Activated B cell treated with CpG ODN at 0.5 μM for 24 hours (primary cell): ENCODE data around the gene INO80B. TPM values are rescaled to one million over a fixed set of nuclear protein-coding genes. Genes with fewer than 3 reads are reported as not detected.
"Not testable (repeated sequence)": the region's sequence is repeated elsewhere in the genome, so short reads cannot be mapped to it uniquely, and the experiment has no call there.

ENCODE experiments used
- ATAC-seq: fragments of 200-7000 bp; cut with Tn5 transposase; one replicate; pipeline ENCODE4 v1.10.0; 2021; ENCODE audit warnings: low read depth, mild to moderate bottlenecking, moderate library complexity
- CTCF ChIA-PET: fragments of 350-600 bp; sonication (Branson Sonifier 250); formaldehyde crosslinking; loops from one replicate; lab custom pipeline; 2021; ENCODE audit warnings: antibody characterized with exemption; lab: Charles Lee
- POLR2A ChIA-PET: fragments of 350-600 bp; sonication (Branson Sonifier 250); formaldehyde crosslinking; loops from one replicate; lab custom pipeline; 2021; ENCODE audit warnings: antibody characterized with exemption; lab: Charles Lee
- DNase-seq: peaks from one replicate; pipeline ENCODE4 v3.0.0; 2022
- H3K27ac Mint-ChIP-seq: one replicate; pipeline ENCODE4 v1.8.0; 2020; ENCODE audit warnings: mixed read lengths
- H3K27me3 Mint-ChIP-seq: one replicate; pipeline ENCODE4 v1.8.0; 2021; ENCODE audit warnings: mixed read lengths
- H3K36me3 Mint-ChIP-seq: one replicate; pipeline ENCODE4 v1.8.0; 2021; ENCODE audit warnings: low read depth, mixed read lengths
- H3K4me1 Mint-ChIP-seq: one replicate; pipeline ENCODE4 v1.8.0; 2021; ENCODE audit warnings: mixed read lengths
- H3K4me3 Mint-ChIP-seq: one replicate; pipeline ENCODE4 v1.8.0; 2020; ENCODE audit warnings: mild to moderate bottlenecking, mixed read lengths
- H3K9me3 Mint-ChIP-seq: one replicate; pipeline ENCODE4 v1.8.0; 2020; ENCODE audit warnings: mixed read lengths
- intact Hi-C: fragments of 100-400 bp; cut with micrococcal nuclease; formaldehyde crosslinking; loops from one replicate; pipeline ENCODE4 v1.15.1; 2024
- total RNA-seq: library from RNA; stranded (reverse); gene quantifications from 2 replicates; pipeline ENCODE4 v1.2.3, GENCODE V29; 2022
- TF ChIP-seq, protein P1 (sequence below): fragments of 200-600 bp; IDR thresholded peaks from one replicate; pipeline ENCODE4 v1.8.0; 2022; ENCODE audit warnings: antibody characterized with exemption, mild to moderate bottlenecking

The INO80B gene
- total RNA-seq, 1 donor from 2014 or later, result 51.3 TPM

GRCh38 chr2:74439803-74440377 lies 15.0 kb upstream of the INO80B start:
- H3K9me3 Mint-ChIP-seq, result no peaks in the 10 kb centered on the region
- ChIA-PET POLR2A (interaction anchor here (0.9 to 3.2 kb wide), 14 partner anchors 9 to 261 kb away, joined by 3 to 24 read pairs (median 5); partner anchors contain the start of genes AUP1, C2orf81, HTRA2 and INO80B), CTCF (interaction anchor here (0.6 to 1.6 kb wide), 6 partner anchors 10 to 150 kb away, joined by 3 to 6 read pairs (median 3); partner anchors contain the start of genes C2orf81, INO80B and WDR54)
- TF ChIP-seq, protein P1, sequence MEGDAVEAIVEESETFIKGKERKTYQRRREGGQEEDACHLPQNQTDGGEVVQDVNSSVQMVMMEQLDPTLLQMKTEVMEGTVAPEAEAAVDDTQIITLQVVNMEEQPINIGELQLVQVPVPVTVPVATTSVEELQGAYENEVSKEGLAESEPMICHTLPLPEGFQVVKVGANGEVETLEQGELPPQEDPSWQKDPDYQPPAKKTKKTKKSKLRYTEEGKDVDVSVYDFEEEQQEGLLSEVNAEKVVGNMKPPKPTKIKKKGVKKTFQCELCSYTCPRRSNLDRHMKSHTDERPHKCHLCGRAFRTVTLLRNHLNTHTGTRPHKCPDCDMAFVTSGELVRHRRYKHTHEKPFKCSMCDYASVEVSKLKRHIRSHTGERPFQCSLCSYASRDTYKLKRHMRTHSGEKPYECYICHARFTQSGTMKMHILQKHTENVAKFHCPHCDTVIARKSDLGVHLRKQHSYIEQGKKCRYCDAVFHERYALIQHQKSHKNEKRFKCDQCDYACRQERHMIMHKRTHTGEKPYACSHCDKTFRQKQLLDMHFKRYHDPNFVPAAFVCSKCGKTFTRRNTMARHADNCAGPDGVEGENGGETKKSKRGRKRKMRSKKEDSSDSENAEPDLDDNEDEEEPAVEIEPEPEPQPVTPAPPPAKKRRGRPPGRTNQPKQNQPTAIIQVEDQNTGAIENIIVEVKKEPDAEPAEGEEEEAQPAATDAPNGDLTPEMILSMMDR, result no peak
- H3K27me3 Mint-ChIP-seq, result peaks cover 15% of the 10 kb centered on the region
- no peak for ATAC-seq
- intact Hi-C loops, result loop anchor here (1.0 kb wide), 3 partner anchors 14 to 42 kb away; partner anchors contain the start of genes C2orf81, CCDC142 and WDR54
- H3K4me3 Mint-ChIP-seq, result peak overlapping the region; percentile 79
- no peak overlapping the region for H3K27ac Mint-ChIP-seq
- DNase-seq, result no peak
- peaks cover 52% of the 10 kb centered on the region for H3K4me1 Mint-ChIP-seq
- H3K36me3 Mint-ChIP-seq, result no peaks in the 10 kb centered on the region

- no peaks in the 10 kb centered on the region for H3K36me3 Mint-ChIP-seq
- ChIA-PET CTCF (interaction anchor here (0.6 to 1.6 kb wide), 6 partner anchors 9 to 150 kb away, joined by 3 to 6 read pairs (median 3); partner anchors contain the start of genes C2orf81, INO80B and WDR54), POLR2A (interaction anchor here (0.9 to 3.2 kb wide), 13 partner anchors 9 to 262 kb away, joined by 3 to 24 read pairs (median 5); partner anchors contain the start of genes AUP1, C2orf81, HTRA2 and INO80B)
- ATAC-seq, result peak; percentile 94
- no peaks in the 10 kb centered on the region for H3K9me3 Mint-ChIP-seq
- H3K27me3 Mint-ChIP-seq, result peaks cover 18% of the 10 kb centered on the region
- H3K27ac Mint-ChIP-seq, result no peak overlapping the region
- TF ChIP-seq, protein P1, result no peak
- intact Hi-C loops, result loop anchor here (1.0 kb wide), 3 partner anchors 14 to 42 kb away; partner anchors contain the start of genes C2orf81, CCDC142 and WDR54
- H3K4me1 Mint-ChIP-seq, result peaks cover 53% of the 10 kb centered on the region
- peak; percentile 73 for DNase-seq
- H3K4me3 Mint-ChIP-seq, result peak overlapping the region; percentile 79
Measured at GRCh38 chr2:74440378-74441169, 14.3 kb upstream of the INO80B start.

GRCh38 chr2:74441170-74441689 lies 13.7 kb upstream of the INO80B start:
- DNase-seq (no peak), ATAC-seq (peak; percentile 9)
- TF ChIP-seq, protein P1, result no peak
- peak overlapping the region; percentile 74 for H3K4me3 Mint-ChIP-seq
- POLR2A ChIA-PET, result interaction anchor here (1.8 to 3.2 kb wide), 5 partner anchors 14 to 31 kb away, joined by 8 to 24 read pairs (median 18); partner anchors contain the start of genes C2orf81, INO80B, MRPL53 and WBP1
- no peaks in the 10 kb centered on the region for H3K9me3 Mint-ChIP-seq
- CTCF ChIA-PET, result interaction anchor here (1.0 to 1.6 kb wide), 3 partner anchors 13 to 40 kb away, joined by 3 to 6 read pairs (median 5); partner anchors contain the start of genes C2orf81, INO80B and WDR54
- H3K27me3 Mint-ChIP-seq, result peaks cover 18% of the 10 kb centered on the region
- peaks cover 51% of the 10 kb centered on the region for H3K4me1 Mint-ChIP-seq
- intact Hi-C loops, result no loop called here
- no peak overlapping the region for H3K27ac Mint-ChIP-seq
- no peaks in the 10 kb centered on the region for H3K36me3 Mint-ChIP-seq

DNA sequence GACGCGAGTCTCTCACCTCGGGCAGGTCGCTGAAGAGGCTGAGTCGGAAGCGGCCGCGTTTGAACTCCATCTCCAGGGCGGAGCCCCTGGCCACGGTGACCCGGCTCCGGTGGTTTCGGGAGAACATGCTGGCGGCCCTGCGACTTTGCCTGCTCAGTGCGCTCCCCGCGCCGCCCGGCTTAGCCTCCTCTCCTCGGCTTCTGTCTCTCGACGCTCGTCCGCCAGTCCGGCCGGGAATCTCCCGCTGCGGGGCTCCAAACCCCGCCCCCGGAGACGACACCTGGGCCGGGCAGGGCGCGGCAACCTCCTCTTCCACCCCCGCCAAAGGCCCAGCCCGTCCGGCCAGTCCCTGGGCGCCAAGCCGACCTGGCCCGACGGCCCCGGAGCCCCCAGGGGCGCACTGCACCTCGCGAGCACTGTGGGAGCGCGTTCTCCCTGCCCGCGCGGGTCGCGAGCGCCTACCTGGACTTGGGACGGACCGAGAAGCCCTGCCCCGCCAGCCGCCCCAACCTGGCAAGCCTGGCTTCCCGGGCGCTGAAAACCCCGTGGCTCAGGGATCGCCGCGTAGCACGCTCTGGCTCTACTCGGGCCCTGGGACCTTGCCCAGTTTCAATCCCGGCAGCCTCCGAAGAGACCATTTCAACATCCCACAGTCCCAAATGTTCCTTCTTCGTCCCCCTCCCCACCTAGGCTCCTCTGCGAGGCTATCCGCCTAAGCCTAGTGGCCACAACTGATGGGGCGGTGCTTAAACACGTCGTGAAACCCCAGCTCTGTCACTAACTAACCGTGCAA lies 13.0 kb upstream of the INO80B start, which contains the start of gene RTKN:
TSS of gene RTKN (minus strand) at position 248 of the 793 bp plus-strand sequence. CDS start at position 127, 121 bp downstream.
- H3K9me3 Mint-ChIP-seq, result no peaks in the 10 kb centered on the region

DNA sequence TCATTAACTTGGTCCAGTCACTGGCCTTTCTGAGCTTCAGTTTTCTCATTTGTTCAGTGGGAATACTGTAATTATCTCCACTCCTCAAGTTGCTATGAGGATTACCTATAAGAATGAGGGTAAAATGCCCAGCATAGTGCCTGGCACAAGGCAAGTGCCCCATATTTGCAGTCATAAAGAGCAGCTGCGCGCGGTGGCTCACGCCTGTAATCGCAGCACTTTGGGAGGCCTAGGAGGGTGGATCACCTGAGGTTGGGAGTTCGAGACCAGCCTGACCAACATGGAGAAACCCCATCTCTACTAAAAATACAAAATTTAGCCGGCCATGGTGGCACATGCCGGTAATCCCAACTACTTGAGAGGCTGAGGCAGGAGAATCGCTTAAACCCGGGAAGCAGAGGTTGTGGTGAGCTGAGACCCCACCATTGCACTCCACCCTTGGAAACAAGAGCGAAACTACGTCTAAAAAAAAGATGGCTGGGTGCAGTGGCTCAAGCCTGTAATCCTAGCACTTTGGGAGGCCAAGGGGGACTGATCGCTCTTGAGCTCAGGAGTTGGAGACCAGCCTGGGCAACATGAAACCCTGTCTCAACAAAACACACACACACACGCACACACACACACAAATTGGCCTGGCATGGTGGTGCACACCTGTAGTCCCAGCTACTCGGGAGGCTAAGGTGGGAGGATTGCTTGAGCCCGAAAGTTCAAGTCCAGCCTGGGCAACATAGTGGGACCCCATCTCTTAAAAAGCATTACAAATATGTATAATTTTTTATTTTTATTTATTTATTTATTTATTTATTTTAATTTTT lies 12.2 kb upstream of the INO80B start:
- H3K9me3 Mint-ChIP-seq, H3K36me3 Mint-ChIP-seq, intact Hi-C loops, ATAC-seq, DNase-seq, H3K27ac Mint-ChIP-seq: not testable (repeated sequence)
- peaks cover 18% of the 10 kb centered on the region for H3K27me3 Mint-ChIP-seq
- peaks cover 40% of the 10 kb centered on the region for H3K4me1 Mint-ChIP-seq
- ChIA-PET CTCF (interaction anchor here (1.5 kb wide), 1 partner anchor 89 kb away, joined by 3 read pairs; no protein-coding TSS in a partner anchor), POLR2A (interaction anchor here (0.7 to 0.9 kb wide), 2 partner anchors 10 to 96 kb away, joined by 3 read pairs; no protein-coding TSS in a partner anchor)
- H3K4me3 Mint-ChIP-seq, result peak overlapping the region; percentile 73

More for the DNA sequence above, 13.0 kb upstream of the INO80B start, which contains the start of gene RTKN:
- TF ChIP-seq, protein P1, result no peak
- ChIA-PET CTCF (interaction anchor here (1.5 kb wide), 1 partner anchor 90 kb away, joined by 3 read pairs; no protein-coding TSS in a partner anchor), POLR2A (interaction anchor here (0.9 to 2.4 kb wide), 2 partner anchors 11 to 13 kb away, joined by 3 to 21 read pairs; partner anchors contain the start of gene INO80B)
- intact Hi-C loops, result no loop called here
- peak; percentile 48 for DNase-seq
- peaks cover 18% of the 10 kb centered on the region for H3K27me3 Mint-ChIP-seq
- ATAC-seq, result no peak
- peaks cover 47% of the 10 kb centered on the region for H3K4me1 Mint-ChIP-seq
- no peaks in the 10 kb centered on the region for H3K36me3 Mint-ChIP-seq
- peak within 1 kb of the TSS; percentile 74 for H3K4me3 Mint-ChIP-seq
- no peak within 1 kb of the TSS for H3K27ac Mint-ChIP-seq
